ENCODE measurements around the gene RUVBL1. TPM values are rescaled to one million over a fixed set of nuclear protein-coding genes. Genes with fewer than 3 reads are reported as not detected.

The RUVBL1 gene
- polyA plus RNA-seq, 1 donor (not counting 4 experiments of a cell fraction or from before 2014, with no cell fraction given), result 94.8 TPM

DNA sequence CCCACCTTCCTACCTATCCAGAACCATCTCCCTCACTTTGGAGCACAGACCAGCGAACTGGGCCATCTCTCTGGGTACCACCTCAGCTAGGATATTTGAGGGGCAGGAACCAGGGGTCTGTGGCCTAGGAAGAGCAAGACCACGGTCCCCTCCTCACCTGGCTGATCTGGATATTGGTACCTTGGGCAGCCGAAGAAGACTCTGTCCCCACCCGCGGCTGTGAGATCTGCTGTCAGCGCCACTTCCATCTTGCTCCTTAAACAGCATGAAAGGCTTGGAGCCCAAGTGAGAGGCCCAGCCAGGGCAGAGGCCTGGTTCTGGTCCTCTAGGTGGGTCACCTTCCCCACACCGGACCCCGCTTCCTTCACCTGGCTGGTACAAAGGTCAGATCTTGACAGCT, 44.7 kb downstream of the RUVBL1 start:
- H3K36me3 ChIP-seq (ENCODE audit: control insufficient read depth in 2 of 2, extremely low read depth in 1 of 2, insufficient read depth in 2 of 2, low read length in 2 of 2), result peaks cover 29 to 42% of the 10 kb centered on the region in 2 experiments
- TF ChIP-seq EZH2 (IDR thresholded peaks at IDR 0.05; ENCODE audit: low read length), result no peak
- TF ChIP-seq, protein P1, sequence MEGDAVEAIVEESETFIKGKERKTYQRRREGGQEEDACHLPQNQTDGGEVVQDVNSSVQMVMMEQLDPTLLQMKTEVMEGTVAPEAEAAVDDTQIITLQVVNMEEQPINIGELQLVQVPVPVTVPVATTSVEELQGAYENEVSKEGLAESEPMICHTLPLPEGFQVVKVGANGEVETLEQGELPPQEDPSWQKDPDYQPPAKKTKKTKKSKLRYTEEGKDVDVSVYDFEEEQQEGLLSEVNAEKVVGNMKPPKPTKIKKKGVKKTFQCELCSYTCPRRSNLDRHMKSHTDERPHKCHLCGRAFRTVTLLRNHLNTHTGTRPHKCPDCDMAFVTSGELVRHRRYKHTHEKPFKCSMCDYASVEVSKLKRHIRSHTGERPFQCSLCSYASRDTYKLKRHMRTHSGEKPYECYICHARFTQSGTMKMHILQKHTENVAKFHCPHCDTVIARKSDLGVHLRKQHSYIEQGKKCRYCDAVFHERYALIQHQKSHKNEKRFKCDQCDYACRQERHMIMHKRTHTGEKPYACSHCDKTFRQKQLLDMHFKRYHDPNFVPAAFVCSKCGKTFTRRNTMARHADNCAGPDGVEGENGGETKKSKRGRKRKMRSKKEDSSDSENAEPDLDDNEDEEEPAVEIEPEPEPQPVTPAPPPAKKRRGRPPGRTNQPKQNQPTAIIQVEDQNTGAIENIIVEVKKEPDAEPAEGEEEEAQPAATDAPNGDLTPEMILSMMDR (optimal IDR thresholded peaks at IDR 0.05 in 1 of 3, IDR thresholded peaks at IDR 0.05 in 1 of 3, conservative IDR thresholded peaks at IDR 0.05 in 1 of 3; ENCODE audit: extremely low read depth in 1 of 3, insufficient read depth in 2 of 3, low read length in 3 of 3), result no peak
- no peak overlapping the region for H3K9ac ChIP-seq (ENCODE audit: control insufficient read depth, extremely low read depth, insufficient read depth, low read length)
- H3K79me2 ChIP-seq (ENCODE audit: control insufficient read depth, insufficient read depth, low read length), result no peaks in the 10 kb centered on the region
- no peaks in the 10 kb centered on the region for H4K20me1 ChIP-seq (ENCODE audit: control insufficient read depth, extremely low read depth, insufficient read depth, low read length)
- no peaks in the 10 kb centered on the region for H3K27me3 ChIP-seq (ENCODE audit: control insufficient read depth, extremely low read depth, insufficient read depth, low read length)
- no peak overlapping the region for H2AFZ ChIP-seq (ENCODE audit: control insufficient read depth, low read length)
- H3K4me1 ChIP-seq (ENCODE audit: control insufficient read depth, extremely low read depth, insufficient read depth, low read length), result peaks cover 25% of the 10 kb centered on the region
- no peaks in the 10 kb centered on the region for H3K9me3 ChIP-seq (ENCODE audit: control insufficient read depth, low read depth, low read length)
- FAIRE-seq (no peak), DNase-seq (ENCODE audit: low read depth, low spot score) (no peak)
- no peak overlapping the region for H3K4me3 ChIP-seq (ENCODE audit: control insufficient read depth in 2 of 3, extremely low read depth in 1 of 3, insufficient read depth in 2 of 3, low read depth in 1 of 3, low read length in 3 of 3)
- no peak overlapping the region for H3K4me2 ChIP-seq (ENCODE audit: control insufficient read depth, extremely low read depth, insufficient read depth, low read depth, low read length)
- dilution Hi-C loops (cut with MboI; ENCODE audit: extremely low pct_ligation_motif_present, low sequenced_read_pairs), result no loop called here
- H3K9me1 ChIP-seq (ENCODE audit: control insufficient read depth, extremely low read depth, insufficient read depth, low read length), result no peaks in the 10 kb centered on the region
- H3K27ac ChIP-seq (ENCODE audit: control insufficient read depth, insufficient read depth, low read length), result no peak overlapping the region

DNA sequence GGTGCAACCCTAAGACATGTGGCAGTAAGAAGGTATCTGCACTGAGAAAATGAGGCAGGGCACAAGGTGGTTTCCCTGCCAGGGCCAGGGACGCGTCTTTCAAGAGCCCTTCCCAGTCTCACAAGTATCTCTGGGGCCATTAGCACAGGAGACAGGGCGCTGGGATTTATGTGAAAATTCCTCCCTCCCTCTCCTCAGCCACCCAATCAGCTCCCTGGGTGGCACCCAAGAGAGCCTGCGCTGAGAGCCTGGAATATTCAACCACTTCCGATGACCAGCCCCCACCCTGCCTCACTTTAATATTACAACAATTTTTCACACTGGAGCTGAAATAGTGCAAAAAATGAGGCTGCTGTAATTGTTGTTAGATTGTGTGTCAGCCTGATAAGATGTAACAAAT, 45.3 kb downstream of the RUVBL1 start:
- peaks cover 28 to 44% of the 10 kb centered on the region in 2 experiments for H3K36me3 ChIP-seq (ENCODE audit: control insufficient read depth in 2 of 2, extremely low read depth in 1 of 2, insufficient read depth in 2 of 2, low read length in 2 of 2)
- no peak for FAIRE-seq
- no peaks in the 10 kb centered on the region for H4K20me1 ChIP-seq (ENCODE audit: control insufficient read depth, extremely low read depth, insufficient read depth, low read length)
- H3K9ac ChIP-seq (ENCODE audit: control insufficient read depth, extremely low read depth, insufficient read depth, low read length), result no peak overlapping the region
- H3K79me2 ChIP-seq (ENCODE audit: control insufficient read depth, insufficient read depth, low read length), result no peaks in the 10 kb centered on the region
- H3K27me3 ChIP-seq (ENCODE audit: control insufficient read depth, extremely low read depth, insufficient read depth, low read length), result no peaks in the 10 kb centered on the region
- no peak overlapping the region for H3K4me3 ChIP-seq (ENCODE audit: control insufficient read depth in 2 of 3, extremely low read depth in 1 of 3, insufficient read depth in 2 of 3, low read depth in 1 of 3, low read length in 3 of 3)
- DNase-seq (ENCODE audit: low read depth, low spot score), result no peak
- H3K9me3 ChIP-seq (ENCODE audit: control insufficient read depth, low read depth, low read length), result no peaks in the 10 kb centered on the region
- TF ChIP-seq, protein P1 (optimal IDR thresholded peaks at IDR 0.05 in 1 of 3, IDR thresholded peaks at IDR 0.05 in 1 of 3, conservative IDR thresholded peaks at IDR 0.05 in 1 of 3; ENCODE audit: extremely low read depth in 1 of 3, insufficient read depth in 2 of 3, low read length in 3 of 3), result no peak
- no peak for TF ChIP-seq EZH2 (IDR thresholded peaks at IDR 0.05; ENCODE audit: low read length)
- H3K27ac ChIP-seq (ENCODE audit: control insufficient read depth, insufficient read depth, low read length), result no peak overlapping the region
- H3K4me1 ChIP-seq (ENCODE audit: control insufficient read depth, extremely low read depth, insufficient read depth, low read length), result peaks cover 31% of the 10 kb centered on the region
- no peaks in the 10 kb centered on the region for H3K9me1 ChIP-seq (ENCODE audit: control insufficient read depth, extremely low read depth, insufficient read depth, low read length)
- no peak overlapping the region for H3K4me2 ChIP-seq (ENCODE audit: control insufficient read depth, extremely low read depth, insufficient read depth, low read depth, low read length)
- dilution Hi-C loops (cut with MboI; ENCODE audit: extremely low pct_ligation_motif_present, low sequenced_read_pairs), result no loop called here
- no peak overlapping the region for H2AFZ ChIP-seq (ENCODE audit: control insufficient read depth, low read length)
